GM23248 (cell line): Measurements from ENCODE around the gene FUT7.

Experiments used
- EZH2 ChIP-seq: fragments of 200-600 bp; sonication (generic); IDR thresholded peaks from 2 replicates; pipeline ENCODE4 v1.6.1; 2018; ENCODE audit warnings: antibody characterized with exemption, mild to moderate bottlenecking; ENCODE audit not compliant: insufficient read depth, poor library complexity, severe bottlenecking
- EZH2phosphoT487 ChIP-seq: fragments of 200-600 bp; sonication (generic); IDR thresholded peaks from 2 replicates; pipeline ENCODE4 v1.6.1; 2018; ENCODE audit warnings: antibody characterized with exemption, moderate library complexity, mild to moderate bottlenecking, low read depth; ENCODE audit not compliant: insufficient read depth

GRCh38 chr9:137011156-137011555 lies 20.7 kb downstream of the FUT7 start:
- TF ChIP-seq EZH2 (no peak), EZH2phosphoT487 (no peak)
